ENCODE data around the gene LMTK2.

Gene LMTK2

GRCh38 chr7:98125759-98126158 lies 19.1 kb downstream of the LMTK2 start:
- TF ChIP-seq CTCF (IDR thresholded peaks at IDR 0.05): no peak
- DNase-seq: no peak
- H3K4me3 ChIP-seq: no peak overlapping the region
- H3K36me3 ChIP-seq: no peaks in the 10 kb centered on the region
- peaks cover 0 to 2% (median 0%) of the 10 kb centered on the region in 4 donors for H3K4me1 ChIP-seq
- H3K27me3 ChIP-seq: no peaks in the 10 kb centered on the region
- intact Hi-C loops (cut with DNase I; ENCODE audit: low total_unique reads): no loop called here
- no peak overlapping the region for H3K27ac ChIP-seq
- no peaks in the 10 kb centered on the region for H3K9me3 ChIP-seq

GRCh38 chr7:98126311-98127142 lies 19.9 kb downstream of the LMTK2 start:
- Histone ChIP-seq H3K4me1 (peaks cover 0 to 5% (median 0%) of the 10 kb centered on the region in 4 donors), H3K9me3 (no peaks in the 10 kb centered on the region), H3K27ac (no peak overlapping the region), H3K27me3 (no peaks in the 10 kb centered on the region), H3K4me3 (no peak overlapping the region), H3K36me3 (no peaks in the 10 kb centered on the region)
- intact Hi-C loops (cut with DNase I; ENCODE audit: low total_unique reads): no loop called here
- no peak for DNase-seq
- TF ChIP-seq CTCF (IDR thresholded peaks at IDR 0.05): no peak

GRCh38 chr7:98128346-98128745 lies 21.7 kb downstream of the LMTK2 start:
- Histone ChIP-seq H3K4me1 (peaks cover 0 to 11% (median 3%) of the 10 kb centered on the region in 4 donors), H3K27ac (no peak overlapping the region), H3K36me3 (no peaks in the 10 kb centered on the region), H3K27me3 (no peaks in the 10 kb centered on the region), H3K4me3 (no peak overlapping the region), H3K9me3 (no peaks in the 10 kb centered on the region)
- DNase-seq: no peak
- intact Hi-C loops (cut with DNase I; ENCODE audit: low total_unique reads): no loop called here
- TF ChIP-seq CTCF (IDR thresholded peaks at IDR 0.05): no peak

GRCh38 chr7:98130959-98131358 lies 24.3 kb downstream of the LMTK2 start:
- no peaks in the 10 kb centered on the region for H3K27me3 ChIP-seq
- H3K4me3 ChIP-seq: no peak overlapping the region
- H3K9me3 ChIP-seq: no peaks in the 10 kb centered on the region
- intact Hi-C loops (cut with DNase I; ENCODE audit: low total_unique reads): no loop called here
- H3K4me1 ChIP-seq: peaks cover 0 to 19% (median 9%) of the 10 kb centered on the region in 4 donors
- no peak overlapping the region for H3K27ac ChIP-seq
- TF ChIP-seq CTCF (IDR thresholded peaks at IDR 0.05): no peak
- no peak for DNase-seq
- H3K36me3 ChIP-seq: no peaks in the 10 kb centered on the region

- no peaks in the 10 kb centered on the region for H3K9me3 ChIP-seq
- intact Hi-C loops (cut with DNase I; ENCODE audit: low total_unique reads): no loop called here
- H3K27me3 ChIP-seq: no peaks in the 10 kb centered on the region
- DNase-seq: no peak
- peaks cover 0 to 12% (median 9%) of the 10 kb centered on the region in 3 donors for H3K36me3 ChIP-seq
- no peak overlapping the region for H3K4me3 ChIP-seq
- no peak overlapping the region for H3K27ac ChIP-seq
- TF ChIP-seq CTCF (IDR thresholded peaks at IDR 0.05): no peak
- peaks cover 0 to 21% (median 10%) of the 10 kb centered on the region in 4 donors for H3K4me1 ChIP-seq
These were observed 26.5 kb downstream of the LMTK2 start for GRCh38 chr7:98133181-98133580.
